GM21723 (cell line): ENCODE results near the gene SMYD2.
"Not testable (repeated sequence)": the region's sequence is repeated elsewhere in the genome, so short reads cannot be mapped to it uniquely, and the experiment has no call there.

Source experiments
- ATAC-seq: cut with Tn5 transposase; IDR thresholded peaks from one replicate; pipeline ENCODE4 v1.9.1; 2021; ENCODE audit warnings: mild to moderate bottlenecking, moderate library complexity; ENCODE audit not compliant: unreplicated experiment

Gene SMYD2

GRCh38 chr1:214271174-214271858 is 9.6 kb upstream of the SMYD2 start:
- no peak for ATAC-seq

GRCh38 chr1:214271995-214272731 is 8.8 kb upstream of the SMYD2 start:
- no peak for ATAC-seq

- ATAC-seq: no peak
Observed at GRCh38 chr1:214272964-214273533, 7.9 kb upstream of the SMYD2 start.

DNA sequence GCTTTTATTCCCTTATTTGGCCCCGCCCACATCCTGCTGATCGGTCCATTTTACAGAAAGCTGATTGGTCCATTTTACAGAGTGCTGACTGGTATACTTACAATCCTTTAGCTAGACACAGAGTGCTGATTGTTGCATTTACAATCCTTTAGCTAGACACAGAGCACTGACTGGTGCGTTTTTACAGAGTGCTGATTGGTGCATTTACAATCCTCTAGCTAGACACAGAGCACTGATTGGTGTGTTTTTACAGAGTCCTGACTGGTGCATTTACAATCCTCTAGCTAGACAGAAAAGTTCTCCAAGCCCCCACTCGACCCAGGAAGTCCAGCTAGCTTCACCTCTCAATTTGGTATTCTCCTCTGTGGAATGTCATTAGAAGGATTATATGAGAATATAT is 5.3 kb upstream of the SMYD2 start:
- ATAC-seq: not testable (repeated sequence)

DNA sequence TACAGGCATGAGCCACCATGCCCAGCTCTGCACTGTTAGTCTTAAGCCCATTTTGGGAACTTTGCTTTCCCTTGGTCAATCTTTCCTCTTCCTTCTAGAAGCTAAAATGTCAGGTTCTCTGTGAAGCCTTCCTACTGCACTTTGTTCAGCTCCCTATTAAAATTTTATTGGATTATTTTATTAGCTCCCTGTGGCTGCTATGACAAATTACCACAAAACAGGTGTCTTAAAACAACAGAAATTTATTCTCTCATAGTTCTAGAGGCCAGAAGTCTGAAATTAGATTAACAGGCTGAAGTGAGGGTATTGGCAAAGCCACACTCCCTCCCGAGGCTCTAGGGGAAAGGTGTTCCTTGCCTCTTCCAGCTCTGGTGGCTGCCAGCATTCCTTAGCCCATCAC is 4.2 kb upstream of the SMYD2 start:
- ATAC-seq: no peak

GRCh38 chr1:214277704-214278635 is 3.0 kb upstream of the SMYD2 start:
- ATAC-seq: no peak

GRCh38 chr1:214280386-214281020 is 456 bp upstream of the SMYD2 start:
- peak; percentile 17 for ATAC-seq

GRCh38 chr1:214281720-214282629 is 1.0 kb downstream of the SMYD2 start:
- ATAC-seq: no peak

DNA sequence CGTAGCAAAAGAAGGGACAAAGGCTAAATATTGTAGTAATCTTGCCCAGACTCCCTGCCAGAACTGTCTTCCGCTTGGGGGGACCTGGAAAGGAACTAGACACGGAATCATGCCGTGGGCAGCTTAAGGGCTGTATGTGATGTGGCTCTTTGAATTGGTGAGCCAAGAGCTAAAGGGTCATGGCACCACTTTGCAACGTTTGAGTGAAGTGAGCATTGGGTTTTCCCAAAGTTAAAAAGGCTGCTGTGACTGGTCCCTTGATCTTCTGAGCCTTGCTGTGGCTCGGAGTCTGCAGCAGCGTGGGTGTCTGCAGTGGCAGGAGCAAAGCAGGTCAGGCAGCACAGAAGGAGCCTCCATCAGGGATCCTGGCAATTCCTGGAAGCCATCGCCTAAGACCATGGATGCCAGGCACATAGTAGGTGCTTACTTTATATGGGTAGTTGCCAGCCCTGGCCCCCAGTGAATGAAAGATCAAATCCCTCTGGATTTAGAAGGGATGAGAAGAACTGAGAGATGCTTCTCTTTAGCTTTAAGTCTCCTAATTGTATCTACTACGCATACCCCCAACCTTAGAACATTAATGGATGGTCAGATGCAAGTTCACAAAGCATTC is 1.8 kb downstream of the SMYD2 start:
- no peak for ATAC-seq

DNA sequence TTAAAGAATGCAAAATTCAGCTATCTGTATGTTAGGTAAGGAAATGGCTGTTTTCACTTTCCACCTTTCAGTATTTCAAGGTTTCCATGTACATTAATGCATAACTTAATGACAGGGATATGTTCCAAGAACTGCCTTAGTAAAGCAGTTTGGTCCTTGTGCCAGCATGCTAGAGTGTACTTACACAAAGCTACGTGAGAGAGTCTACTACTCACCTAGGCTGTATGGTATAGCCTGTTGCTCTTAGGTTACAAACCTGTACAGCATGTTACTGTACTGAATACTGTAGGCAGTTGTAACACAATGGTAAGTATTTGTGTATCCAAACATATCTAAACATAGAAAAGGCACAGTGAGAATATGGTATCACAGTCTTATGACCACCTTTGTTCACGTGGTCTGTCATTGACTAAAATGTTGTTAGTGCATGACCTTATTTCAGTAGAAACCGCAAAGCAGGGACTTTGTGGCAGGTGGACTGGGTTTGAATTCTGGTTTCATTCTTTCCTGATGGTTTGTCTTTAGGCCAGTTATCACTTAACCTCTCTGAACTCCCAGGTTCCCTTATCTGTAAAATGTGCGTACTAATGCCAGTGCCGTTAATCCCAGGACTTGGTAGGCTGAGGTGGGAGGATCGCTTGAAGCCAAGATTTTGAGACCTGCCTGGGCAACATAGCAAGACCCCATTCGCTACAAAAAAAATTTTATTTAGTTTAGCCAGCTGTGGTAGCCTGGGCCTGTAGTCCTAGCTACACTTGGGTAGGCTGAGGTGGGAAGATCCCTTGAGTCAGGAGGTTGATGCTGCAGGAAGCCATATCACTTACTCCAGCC is 4.9 kb downstream of the SMYD2 start:
- ATAC-seq: no peak

DNA sequence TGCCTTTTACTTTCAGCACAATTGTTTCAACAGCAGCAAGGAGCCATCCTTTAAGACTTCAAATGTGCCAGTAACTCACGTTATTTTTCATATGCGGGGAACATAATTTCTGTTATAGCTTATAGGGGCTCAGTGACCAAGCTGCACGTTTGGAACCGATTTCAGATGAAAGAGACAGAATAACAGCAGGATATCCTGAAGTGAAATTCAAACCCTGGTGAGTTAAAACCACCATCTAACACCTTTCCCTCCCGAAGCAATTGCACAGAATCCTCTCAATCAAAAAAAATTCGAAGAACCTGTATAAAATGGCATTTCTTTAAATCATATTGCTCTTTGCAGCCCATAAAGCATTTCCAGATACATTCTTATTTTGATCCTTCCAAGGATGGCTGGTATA is 6.9 kb downstream of the SMYD2 start:
- ATAC-seq: no peak

GRCh38 chr1:214289574-214290272 is 8.8 kb downstream of the SMYD2 start:
- ATAC-seq: no peak

GRCh38 chr1:214290424-214291037 is 9.6 kb downstream of the SMYD2 start:
- ATAC-seq: no peak

GRCh38 chr1:214292322-214292721 is 11.4 kb downstream of the SMYD2 start:
- no peak for ATAC-seq

GRCh38 chr1:214295934-214296333 is 15.0 kb downstream of the SMYD2 start:
- no peak for ATAC-seq

DNA sequence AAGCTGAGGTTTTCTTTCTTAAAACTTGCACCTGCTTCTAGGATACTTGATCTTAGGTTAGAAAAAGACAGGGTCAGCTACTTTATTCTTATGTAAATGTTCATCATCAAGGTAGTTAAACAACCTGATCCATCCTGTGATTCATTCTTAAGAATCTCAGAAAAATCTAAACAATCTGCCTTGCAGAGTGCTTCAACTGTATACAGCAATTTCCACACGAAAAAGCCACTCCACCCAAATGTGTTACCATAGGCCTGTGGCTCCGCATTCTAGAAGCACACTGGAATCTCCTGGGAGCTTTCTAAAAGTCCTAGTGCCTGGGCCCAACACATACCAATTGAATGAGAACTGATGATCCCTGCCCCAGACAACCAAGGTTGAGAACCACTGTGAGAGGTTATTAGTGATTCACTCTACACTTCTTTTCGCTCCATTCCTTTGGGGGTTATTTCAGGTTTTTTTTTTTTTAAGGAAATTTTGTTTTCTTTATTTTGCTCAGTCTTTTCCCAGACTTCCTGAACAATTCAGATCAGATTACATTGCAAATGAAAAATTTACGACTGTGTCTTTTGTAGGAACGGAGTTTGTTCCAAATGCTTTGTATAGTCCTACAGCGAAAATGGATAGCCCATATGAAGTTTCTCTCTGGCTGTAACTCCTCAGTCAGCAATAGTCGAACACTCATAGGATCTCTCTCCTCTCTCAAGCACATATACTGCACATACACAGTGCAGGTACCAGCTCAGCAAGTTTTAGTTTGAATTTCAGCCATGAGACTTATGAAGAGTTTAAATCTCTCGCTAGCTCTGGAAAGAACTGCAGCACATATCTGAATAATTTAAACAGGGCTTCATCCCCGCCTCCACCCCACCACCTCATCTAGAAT is 16.1 kb downstream of the SMYD2 start:
- ATAC-seq: no peak
